Stimulated activated CD4-positive, alpha-beta T cell treated with anti-CD3 and anti-CD28 coated beads, Interleukin-4, amount 100 ng/mL, for 1 hour (primary cell): ENCODE results near the gene UPK3B.
"Not testable (repeated sequence)": the region's sequence is repeated elsewhere in the genome, so short reads cannot be mapped to it uniquely, and the experiment has no call there.

ENCODE experiments used
- DNase-seq: peaks from one replicate; pipeline ENCODE4 v3.0.0-alpha.2; 2020

Gene UPK3B

GRCh38 chr7:76509931-76510877, at the start of gene UPK3B:
UPK3B (plus strand) TSS chr7:76510552; CDS start chr7:76510653, 101 bp downstream.
- no peak for DNase-seq

- DNase-seq = not testable (repeated sequence)
Measured at GRCh38 chr7:76460767-76461166, 49.6 kb upstream of the UPK3B start.

GRCh38 chr7:76461464-76462101, 48.8 kb upstream of the UPK3B start, which contains the start of gene DTX2:
DTX2 (plus strand) TSS chr7:76461709; CDS start chr7:76480510, 18,801 bp downstream.
- peak; percentile 33 for DNase-seq

- DNase-seq = not testable (repeated sequence)
Measured at GRCh38 chr7:76462271-76462882, 48.0 kb upstream of the UPK3B start.

GRCh38 chr7:76464959-76465358, 45.4 kb upstream of the UPK3B start:
- DNase-seq = not testable (repeated sequence)

GRCh38 chr7:76465950-76466349, 44.4 kb upstream of the UPK3B start:
- not testable (repeated sequence) for DNase-seq

- not testable (repeated sequence) for DNase-seq
Measured at GRCh38 chr7:76467743-76468404, 42.5 kb upstream of the UPK3B start.

GRCh38 chr7:76471556-76472221, 38.7 kb upstream of the UPK3B start:
- not testable (repeated sequence) for DNase-seq

- not testable (repeated sequence) for DNase-seq
Measured at GRCh38 chr7:76473097-76473496, 37.3 kb upstream of the UPK3B start.

- DNase-seq = not testable (repeated sequence)
Measured at GRCh38 chr7:76476280-76476679, 34.1 kb upstream of the UPK3B start.

- DNase-seq = not testable (repeated sequence)
Measured at GRCh38 chr7:76476742-76477474, 33.4 kb upstream of the UPK3B start.

GRCh38 chr7:76479628-76480027, 30.7 kb upstream of the UPK3B start:
- not testable (repeated sequence) for DNase-seq

- not testable (repeated sequence) for DNase-seq
Measured at GRCh38 chr7:76480403-76481253, 29.7 kb upstream of the UPK3B start.

GRCh38 chr7:76482660-76483059, 27.7 kb upstream of the UPK3B start:
- DNase-seq = not testable (repeated sequence)

- not testable (repeated sequence) for DNase-seq
Measured at GRCh38 chr7:76483081-76483480, 27.3 kb upstream of the UPK3B start.

GRCh38 chr7:76484456-76484855, 25.9 kb upstream of the UPK3B start:
- not testable (repeated sequence) for DNase-seq

- DNase-seq = not testable (repeated sequence)
Measured at GRCh38 chr7:76485822-76486610, 24.3 kb upstream of the UPK3B start.

- peak; percentile 29 for DNase-seq
Measured at GRCh38 chr7:76486618-76487017, 23.7 kb upstream of the UPK3B start.

- DNase-seq = not testable (repeated sequence)
Measured at GRCh38 chr7:76487969-76488368, 22.4 kb upstream of the UPK3B start.
